Transverse colon (tissue), 4 donors: ENCODE data around the gene CALM1. TPM values are rescaled to one million over a fixed set of nuclear protein-coding genes. Genes with fewer than 3 reads are reported as not detected.

Source experiments
- DNase-seq: peaks from one replicate; pipeline ENCODE4 v3.0.0-alpha.2; 2019
- H3K27ac ChIP-seq, 4 donors: fragments of 200-600 bp; sonication (generic); 2 replicates each; pipeline ENCODE4 v1.5.1; 2016 to 2018; ENCODE audit warnings: inconsistent platforms in 4 of 4
- H3K27me3 ChIP-seq: fragments of 200-600 bp; sonication (generic); 2 replicates; pipeline ENCODE4 v1.5.1; 2017; ENCODE audit warnings: inconsistent platforms
- H3K36me3 ChIP-seq, 4 donors: fragments of 200-600 bp; sonication (generic); 2 replicates each; pipeline ENCODE4 v1.5.1; 2017 to 2019; ENCODE audit warnings: inconsistent platforms in 4 of 4
- H3K4me1 ChIP-seq, 4 donors: fragments of 200-600 bp; sonication (generic); 2 replicates each; pipeline ENCODE4 v1.5.1; 2017 to 2020; ENCODE audit warnings: inconsistent platforms in 4 of 4
- H3K4me3 ChIP-seq, 4 donors: fragments of 200-600 bp; sonication (generic); 1 replicate in 1 of 4; 2 replicates in 3 of 4; pipeline versions ENCODE4 v1.5.1 to v1.6.1; 2017 to 2019; ENCODE audit warnings: inconsistent platforms in 4 of 4
- H3K9me3 ChIP-seq, 2 donors: fragments of 200-600 bp; sonication (generic); 2 replicates each; pipeline ENCODE4 v1.5.1; 2017 to 2019; ENCODE audit warnings: inconsistent platforms in 2 of 2
- CTCF ChIP-seq, 5 experiments: fragments of 200-600 bp in 3 of 5; fragments of 450-650 bp in 2 of 5; sonication (generic) in 3 of 5; IDR thresholded peaks; 1 replicate in 2 of 5; 2 replicates in 3 of 5; pipeline ENCODE4 v1.5.1; 2016 to 2017; ENCODE audit warnings: antibody characterized with exemption in 5 of 5, inconsistent platforms in 3 of 5, mild to moderate bottlenecking in 2 of 5, moderate library complexity in 1 of 5
- EP300 ChIP-seq: sonication (generic); formaldehyde crosslinking; IDR thresholded peaks from one replicate; pipeline ENCODE4 v1.6.1; 2017; ENCODE audit warnings: antibody characterized with exemption, low read depth
- POLR2A ChIP-seq: fragments of 450-650 bp; IDR thresholded peaks from one replicate; pipeline ENCODE4 v1.6.1; 2016; ENCODE audit warnings: antibody characterized with exemption, mild to moderate bottlenecking, moderate library complexity
- POLR2AphosphoS5 ChIP-seq, 3 donors: sonication (generic); formaldehyde crosslinking; IDR thresholded peaks; one replicate each; pipeline ENCODE4 v1.6.1; 2016; ENCODE audit warnings: antibody characterized with exemption in 3 of 3
- WGBS, 2 donors: methylation state at CpG; one replicate each; pipeline ENCODE4 v1.1.5; 2018; ENCODE audit warnings: low coverage in 1 of 2; 5-methylcytosine and 5-hydroxymethylcytosine counted together
- in situ Hi-C, 4 donors: fragments of 200-750 bp; cut with MboI; loops; one replicate each; pipeline versions ENCODE4 v1.15.0 to v1.15.1; 2017; ENCODE audit warnings: low sequenced_read_pairs in 3 of 4, low pct_ligation_motif_present in 1 of 4, low pct_unique_long_range_greater_than_20kb in 1 of 4
- intact Hi-C: fragments of 100-400 bp; cut with DNase I; formaldehyde crosslinking; loops from one replicate; pipeline ENCODE4 v1.15.1; 2023; ENCODE audit warnings: low total_unique reads
- total RNA-seq, 4 donors: library from RNA; depleted of rRNA; stranded (reverse); fragments of >200 nt; gene quantifications; one replicate each; pipeline ENCODE4 v1.1.0, GENCODE V29; 2016

The CALM1 gene
- total RNA-seq, 4 donors from 2014 or later = 297 to 1,199 (median 723) TPM

GRCh38 chr14:90397425-90398314 is 841 bp downstream of the CALM1 start:
- TF ChIP-seq EP300 = no peak
- TF ChIP-seq CTCF (IDR thresholded peaks at IDR 0.05) = peak in 1 of 5 experiments; percentile 11
- TF ChIP-seq POLR2AphosphoS5 (IDR thresholded peaks at IDR 0.05) = peak in 2 of 3 donors; percentile 4 to 32
- TF ChIP-seq POLR2A = no peak

GRCh38 chr14:90398315-90398839 is 1.5 kb downstream of the CALM1 start:
- in situ Hi-C loops = no loop called here
- TF ChIP-seq EP300 = no peak
- TF ChIP-seq POLR2AphosphoS5 (IDR thresholded peaks at IDR 0.05) = peak; percentile 46 to 54 (median 51)
- peak in 1 of 5 experiments; percentile 1 for TF ChIP-seq CTCF (IDR thresholded peaks at IDR 0.05)
- peak; percentile 58 for TF ChIP-seq POLR2A
- intact Hi-C loops = loop anchor here (2.0 to 10.0 kb wide), 2 partner anchors 298 to 356 kb away; no protein-coding TSS in a partner anchor

More at GRCh38 chr14:90397425-90398314, 841 bp downstream of the CALM1 start:
- H3K9me3 ChIP-seq = no peaks in the 10 kb centered on the region
- H3K4me1 ChIP-seq = peaks cover 6 to 46% (median 36%) of the 10 kb centered on the region in 4 donors
- H3K36me3 ChIP-seq = peaks cover 0 to 24% (median 17%) of the 10 kb centered on the region in 4 donors
- WGBS, 2 donors = 0% methylated on average over 48 of the region's 89 CpGs; no CpG with 5 or more reads in 1 of the 2 donors
- H3K4me3 ChIP-seq = peak overlapping the region; percentile 59 to 97 (median 96)
- peak overlapping the region; percentile 91 to 99 (median 96) for H3K27ac ChIP-seq
- intact Hi-C loops (loop anchor here (2.0 to 10.0 kb wide), 3 partner anchors 15 to 357 kb away; no protein-coding TSS in a partner anchor), in situ Hi-C loops (no loop called here)
- peak; percentile 66 for DNase-seq
- H3K27me3 ChIP-seq = no peaks in the 10 kb centered on the region

GRCh38 chr14:90398841-90399540 is 2.2 kb downstream of the CALM1 start:
- Histone ChIP-seq H3K4me3 (peak overlapping the region; percentile 59 to 97 (median 96)), H3K36me3 (peaks cover 0 to 37% (median 24%) of the 10 kb centered on the region in 4 donors), H3K27ac (peak overlapping the region; percentile 91 to 99 (median 96)), H3K27me3 (no peaks in the 10 kb centered on the region), H3K4me1 (peaks cover 6 to 56% (median 39%) of the 10 kb centered on the region in 4 donors), H3K9me3 (no peaks in the 10 kb centered on the region)
- TF ChIP-seq EP300 (no peak), POLR2A (no peak), POLR2AphosphoS5 (IDR thresholded peaks at IDR 0.05) (no peak), CTCF (IDR thresholded peaks at IDR 0.05) (no peak)
- 18 to 27% methylated on average over 3 to 8 of the region's 8 CpGs for WGBS, 2 donors
- intact Hi-C loops (loop anchor here (2.0 to 10.0 kb wide), 2 partner anchors 298 to 356 kb away; no protein-coding TSS in a partner anchor), in situ Hi-C loops (no loop called here)
- no peak for DNase-seq

More at GRCh38 chr14:90398315-90398839, 1.5 kb downstream of the CALM1 start:
- peak; percentile 56 for DNase-seq
- WGBS, 2 donors = 1 to 3% methylated on average over 6 to 27 of the region's 35 CpGs
- H3K36me3 ChIP-seq = peaks cover 0 to 31% (median 20%) of the 10 kb centered on the region in 4 donors
- peaks cover 6 to 53% (median 37%) of the 10 kb centered on the region in 4 donors for H3K4me1 ChIP-seq
- peak overlapping the region; percentile 91 to 99 (median 96) for H3K27ac ChIP-seq
- H3K4me3 ChIP-seq = peak overlapping the region; percentile 59 to 97 (median 96)
- H3K9me3 ChIP-seq = no peaks in the 10 kb centered on the region
- H3K27me3 ChIP-seq = no peaks in the 10 kb centered on the region
